Ishikawa (cell line): ENCODE results near the gene RNF135.

ENCODE experiments used
- CEBPB ChIP-seq: IDR thresholded peaks from 2 replicates; pipeline ENCODE4 v1.6.1; 2012
- EP300 ChIP-seq: IDR thresholded peaks from 2 replicates; pipeline ENCODE4 v1.6.1; 2012; ENCODE audit warnings: borderline replicate concordance
- MAX ChIP-seq: IDR thresholded peaks from 2 replicates; pipeline ENCODE4 v1.6.1; 2012
- NFIC ChIP-seq: IDR thresholded peaks from 2 replicates; pipeline ENCODE4 v1.6.1; 2012
- RAD21 ChIP-seq: IDR thresholded peaks from 2 replicates; pipeline ENCODE4 v1.6.1; 2012; ENCODE audit warnings: low read depth
- REST ChIP-seq: IDR thresholded peaks from 2 replicates; pipeline ENCODE4 v1.6.1; 2012; ENCODE audit warnings: low read depth, mild to moderate bottlenecking
- TAF1 ChIP-seq: IDR thresholded peaks from 2 replicates; pipeline ENCODE4 v1.6.1; 2012; ENCODE audit warnings: low read depth, mild to moderate bottlenecking
- YY1 ChIP-seq: IDR thresholded peaks from 2 replicates; pipeline ENCODE4 v1.6.1; 2012; ENCODE audit warnings: low read depth
- ZBTB7A ChIP-seq: IDR thresholded peaks from 2 replicates; pipeline ENCODE4 v1.6.1; 2012; ENCODE audit warnings: low read depth

- no peak for TF ChIP-seq RAD21
- TF ChIP-seq NFIC: no peak
- TF ChIP-seq YY1: no peak
- TF ChIP-seq CEBPB: no peak
- TF ChIP-seq MAX: no peak
- TF ChIP-seq TAF1: no peak
- TF ChIP-seq REST: no peak
- no peak for TF ChIP-seq EP300
- TF ChIP-seq ZBTB7A: no peak
Measured at GRCh38 chr17:31048780-31049179, 77.9 kb downstream of the RNF135 start.
